Adrenal gland (tissue), 5 donors: ENCODE measurements around the gene WLS.

Source experiments
- CTCF ChIP-seq, 6 experiments: fragments of 450-650 bp in 4 of 6; fragments of 200-600 bp in 2 of 6; sonication (generic) in 1 of 6; IDR thresholded peaks; 1 replicate in 5 of 6; 2 replicates in 1 of 6; pipeline versions ENCODE4 v1.5.1 to v1.8.0; 2016 to 2021; ENCODE audit warnings: antibody characterized with exemption in 6 of 6, mild to moderate bottlenecking in 2 of 6, moderate library complexity in 1 of 6
- POLR2A ChIP-seq, 2 donors: fragments of 450-650 bp; IDR thresholded peaks; one replicate each; pipeline ENCODE4 v1.6.1; 2017; ENCODE audit warnings: antibody characterized with exemption in 2 of 2, mild to moderate bottlenecking in 2 of 2, moderate library complexity in 1 of 2
- donor health status: DM: no; HTN: no; CAD: no.

- TF ChIP-seq CTCF (IDR thresholded peaks at IDR 0.05) (no peak), POLR2A (IDR thresholded peaks at IDR 0.05) (no peak)
Measured at GRCh38 chr1:68180441-68181164, 51.7 kb downstream of the WLS start.
